ENCODE results near the gene UMODL1. TPM values are rescaled to one million over a fixed set of nuclear protein-coding genes. Genes with fewer than 3 reads are reported as not detected.
A peak's percentile ranks its signal among the peaks of the same experiment; 100 is the strongest.

The UMODL1 gene
- total RNA-seq, 4 donors from 2014 or later, result not detected

- no peak for DNase-seq (ENCODE audit: low spot score in 2 of 2)
- 88 to 92% methylated on average over 9 to 11 of the region's 12 CpGs for WGBS, 2 donors
- no peaks in the 10 kb centered on the region for H3K36me3 ChIP-seq
These were observed 13.0 kb downstream of the UMODL1 start for GRCh38 chr21:42084079-42084478.

GRCh38 chr21:42085246-42086077, 14.3 kb downstream of the UMODL1 start:
- no peak overlapping the region for H3K27ac ChIP-seq
- H3K4me1 ChIP-seq, result peaks cover 0 to 15% (median 3%) of the 10 kb centered on the region in 4 donors
- H3K4me3 ChIP-seq, result no peak overlapping the region
- no peaks in the 10 kb centered on the region for H3K27me3 ChIP-seq
- 87 to 93% methylated on average over 15 to 16 of the region's 16 CpGs for WGBS, 2 donors
- H3K9me3 ChIP-seq, result no peaks in the 10 kb centered on the region
- DNase-seq (ENCODE audit: low spot score in 2 of 2), result no peak
- no peaks in the 10 kb centered on the region for H3K36me3 ChIP-seq
- TF ChIP-seq, protein P1, sequence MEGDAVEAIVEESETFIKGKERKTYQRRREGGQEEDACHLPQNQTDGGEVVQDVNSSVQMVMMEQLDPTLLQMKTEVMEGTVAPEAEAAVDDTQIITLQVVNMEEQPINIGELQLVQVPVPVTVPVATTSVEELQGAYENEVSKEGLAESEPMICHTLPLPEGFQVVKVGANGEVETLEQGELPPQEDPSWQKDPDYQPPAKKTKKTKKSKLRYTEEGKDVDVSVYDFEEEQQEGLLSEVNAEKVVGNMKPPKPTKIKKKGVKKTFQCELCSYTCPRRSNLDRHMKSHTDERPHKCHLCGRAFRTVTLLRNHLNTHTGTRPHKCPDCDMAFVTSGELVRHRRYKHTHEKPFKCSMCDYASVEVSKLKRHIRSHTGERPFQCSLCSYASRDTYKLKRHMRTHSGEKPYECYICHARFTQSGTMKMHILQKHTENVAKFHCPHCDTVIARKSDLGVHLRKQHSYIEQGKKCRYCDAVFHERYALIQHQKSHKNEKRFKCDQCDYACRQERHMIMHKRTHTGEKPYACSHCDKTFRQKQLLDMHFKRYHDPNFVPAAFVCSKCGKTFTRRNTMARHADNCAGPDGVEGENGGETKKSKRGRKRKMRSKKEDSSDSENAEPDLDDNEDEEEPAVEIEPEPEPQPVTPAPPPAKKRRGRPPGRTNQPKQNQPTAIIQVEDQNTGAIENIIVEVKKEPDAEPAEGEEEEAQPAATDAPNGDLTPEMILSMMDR (IDR thresholded peaks at IDR 0.05), result no peak
- TF ChIP-seq EP300 (IDR thresholded peaks at IDR 0.05), result no peak

More at GRCh38 chr21:42084079-42084478, 13.0 kb downstream of the UMODL1 start:
- no peaks in the 10 kb centered on the region for H3K27me3 ChIP-seq
- H3K27ac ChIP-seq, result no peak overlapping the region
- no peak for TF ChIP-seq EP300 (IDR thresholded peaks at IDR 0.05)
- TF ChIP-seq, protein P1 (IDR thresholded peaks at IDR 0.05), result no peak
- TF ChIP-seq POLR2A (IDR thresholded peaks at IDR 0.05), result no peak
- no peak overlapping the region for H3K4me3 ChIP-seq
- peaks cover 0 to 24% (median 3%) of the 10 kb centered on the region in 4 donors for H3K4me1 ChIP-seq
- H3K9me3 ChIP-seq, result no peaks in the 10 kb centered on the region

DNA sequence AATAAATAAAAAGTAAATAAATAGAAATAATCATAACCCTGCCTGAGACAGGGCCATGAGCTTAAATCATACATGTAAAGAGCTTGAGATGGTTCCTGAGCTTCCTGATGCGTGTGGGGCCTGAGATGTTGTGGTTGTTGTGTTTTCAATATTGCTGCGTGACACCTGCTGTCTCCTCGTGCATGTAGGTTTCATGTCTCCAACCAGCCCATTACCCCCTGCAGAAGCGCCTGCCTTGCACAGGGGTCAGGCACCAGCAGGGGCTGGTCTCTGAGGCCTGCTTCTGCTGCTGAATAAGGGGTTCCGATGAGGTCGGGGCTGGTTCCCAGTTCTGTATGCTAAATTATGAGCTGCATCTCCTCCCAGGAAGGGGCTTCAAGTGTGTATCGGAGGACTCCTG, 15.9 kb downstream of the UMODL1 start:
- TF ChIP-seq, protein P1 (IDR thresholded peaks at IDR 0.05), result no peak
- TF ChIP-seq EP300 (IDR thresholded peaks at IDR 0.05), result no peak
- TF ChIP-seq POLR2A (IDR thresholded peaks at IDR 0.05), result no peak
- Histone ChIP-seq H3K4me3 (no peak overlapping the region), H3K36me3 (no peaks in the 10 kb centered on the region), H3K27ac (no peak overlapping the region), H3K9me3 (no peaks in the 10 kb centered on the region), H3K27me3 (no peaks in the 10 kb centered on the region), H3K4me1 (peaks cover 0 to 9% (median 0%) of the 10 kb centered on the region in 4 donors)
- no peak for DNase-seq (ENCODE audit: low spot score in 2 of 2)
- WGBS, 2 donors, result 86 to 87% methylated on average over 7 of the region's 7 CpGs

DNA sequence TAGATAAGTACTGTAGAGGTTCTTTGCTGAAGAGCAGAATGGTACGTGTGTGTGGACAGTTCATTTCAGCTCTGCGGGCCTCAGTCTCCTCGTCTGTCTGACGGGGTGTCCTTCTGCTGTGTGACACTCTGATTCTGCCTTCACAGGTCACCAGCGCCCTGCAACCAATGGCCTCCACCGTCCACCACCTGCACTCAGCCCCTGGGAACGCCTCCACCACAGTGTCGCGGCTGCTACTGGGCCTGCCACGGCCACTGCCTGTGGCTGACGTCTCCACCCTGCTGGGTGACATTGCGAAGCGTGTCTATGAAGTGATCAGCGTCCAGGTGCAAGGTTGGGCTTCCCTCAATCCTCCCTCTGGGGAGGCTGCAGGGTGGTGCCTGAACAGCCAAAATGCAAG, 17.0 kb downstream of the UMODL1 start:
- no peak for TF ChIP-seq POLR2A (IDR thresholded peaks at IDR 0.05)
- TF ChIP-seq, protein P1 (IDR thresholded peaks at IDR 0.05), result no peak
- TF ChIP-seq EP300 (IDR thresholded peaks at IDR 0.05), result no peak
- Histone ChIP-seq H3K27me3 (peaks cover 0 to 5% of the 10 kb centered on the region in 2 donors), H3K4me1 (peaks cover 0 to 9% (median 0%) of the 10 kb centered on the region in 4 donors), H3K4me3 (no peak overlapping the region), H3K36me3 (no peaks in the 10 kb centered on the region), H3K9me3 (no peaks in the 10 kb centered on the region), H3K27ac (no peak overlapping the region)
- WGBS, 2 donors, result 90 to 91% methylated on average over 14 of the region's 14 CpGs
- DNase-seq (ENCODE audit: low spot score in 2 of 2), result no peak

- no peak for DNase-seq (ENCODE audit: low spot score in 2 of 2)
- peaks cover 0 to 8% of the 10 kb centered on the region in 2 donors for H3K27me3 ChIP-seq
- no peaks in the 10 kb centered on the region for H3K9me3 ChIP-seq
- no peak overlapping the region for H3K27ac ChIP-seq
- H3K36me3 ChIP-seq, result no peaks in the 10 kb centered on the region
- WGBS, 2 donors, result 53 to 65% methylated on average over 5 of the region's 5 CpGs
- peaks cover 0 to 9% (median 0%) of the 10 kb centered on the region in 4 donors for H3K4me1 ChIP-seq
- TF ChIP-seq, protein P1 (IDR thresholded peaks at IDR 0.05), result no peak
- TF ChIP-seq EP300 (IDR thresholded peaks at IDR 0.05), result peak in 1 of 2 donors; percentile 21
- no peak overlapping the region for H3K4me3 ChIP-seq
These were observed 17.5 kb downstream of the UMODL1 start for GRCh38 chr21:42088658-42089057.

All from tibial nerve (tissue), 4 donors.